Mucosa of descending colon (tissue), 3 donors: ENCODE results near the gene HIP1. TPM values are rescaled to one million over a fixed set of nuclear protein-coding genes. Genes with fewer than 3 reads are reported as not detected.

ENCODE experiments used
- ATAC-seq: fragments of 200-7000 bp; cut with Tn5 transposase; one replicate; pipeline ENCODE4 v1.9.1; 2020; ENCODE audit warnings: mild to moderate bottlenecking, moderate library complexity
- DNase-seq, 3 donors: peaks; one replicate each; pipeline ENCODE4 v3.0.0-alpha.2; 2020
- H3K36me3 ChIP-seq: fragments of 200-600 bp; one replicate; pipeline ENCODE4 v1.8.0; 2021; ENCODE audit warnings: low read depth, mild to moderate bottlenecking
- H3K4me1 ChIP-seq: fragments of 200-600 bp; one replicate; pipeline ENCODE4 v1.8.0; 2021; ENCODE audit warnings: low read depth, mild to moderate bottlenecking
- H3K4me3 ChIP-seq: fragments of 200-600 bp; one replicate; pipeline ENCODE4 v1.8.0; 2021; ENCODE audit warnings: mild to moderate bottlenecking
- H3K9me3 ChIP-seq: fragments of 200-600 bp; one replicate; pipeline ENCODE4 v1.8.0; 2021; ENCODE audit warnings: mild to moderate bottlenecking
- CTCF ChIP-seq: fragments of 200-600 bp; IDR thresholded peaks from one replicate; pipeline ENCODE4 v1.8.0; 2022; ENCODE audit warnings: antibody characterized with exemption, mild to moderate bottlenecking
- intact Hi-C, 2 donors: fragments of 100-400 bp; cut with DNase I in 1 of 2; cut with micrococcal nuclease in 1 of 2; formaldehyde crosslinking; loops; one replicate each; pipeline versions ENCODE4 v1.11.0 to v1.11.1; 2022; cut with DNase I, micrococcal nuclease
- total RNA-seq, 3 donors: library from RNA; stranded (reverse); fragmentation: NEBNext Ultra II Directional in 2 of 3; extraction: Animal tissue kit (Norgen Biotek cat#: 25700) in 2 of 3; gene quantifications; one replicate each; pipeline versions ENCODE4 v1.2.1 to v1.2.4, GENCODE V29; 2021 to 2023
- donor health status: DM: no; HTN: no; CAD: no; lungs with moderate emphysema.
- donor health status: DM: no; HTN: no; CAD: no.
- donor health status: DM: no; HTN: yes; CAD: no.

The HIP1 gene
- total RNA-seq, 3 donors from 2014 or later = 5.7 to 14.2 (median 6.7) TPM

- no peaks in the 10 kb centered on the region for H3K36me3 ChIP-seq
- no peaks in the 10 kb centered on the region for H3K9me3 ChIP-seq
- DNase-seq = no peak
- ATAC-seq = no peak
- H3K4me3 ChIP-seq = no peak overlapping the region
- no peaks in the 10 kb centered on the region for H3K4me1 ChIP-seq
- intact Hi-C loops = no loop called here
- TF ChIP-seq CTCF = no peak
These were observed 119.1 kb downstream of the HIP1 start for GRCh38 chr7:75619636-75620035.

GRCh38 chr7:75617634-75618234 is 121.0 kb downstream of the HIP1 start:
- Histone ChIP-seq H3K4me3 (no peak overlapping the region), H3K4me1 (no peaks in the 10 kb centered on the region), H3K9me3 (no peaks in the 10 kb centered on the region), H3K36me3 (no peaks in the 10 kb centered on the region)
- TF ChIP-seq CTCF = no peak
- intact Hi-C loops = no loop called here
- peak; percentile 47 to 83 (median 49) for DNase-seq
- ATAC-seq = peak; percentile 81

GRCh38 chr7:75616421-75617167 is 122.1 kb downstream of the HIP1 start:
- intact Hi-C loops = no loop called here
- no peaks in the 10 kb centered on the region for H3K9me3 ChIP-seq
- no peaks in the 10 kb centered on the region for H3K4me1 ChIP-seq
- H3K36me3 ChIP-seq = no peaks in the 10 kb centered on the region
- H3K4me3 ChIP-seq = no peak overlapping the region
- ATAC-seq (no peak), DNase-seq (no peak)
- no peak for TF ChIP-seq CTCF

GRCh38 chr7:75614401-75614800 is 124.3 kb downstream of the HIP1 start:
- TF ChIP-seq CTCF = no peak
- H3K9me3 ChIP-seq = no peaks in the 10 kb centered on the region
- no peak overlapping the region for H3K4me3 ChIP-seq
- H3K4me1 ChIP-seq = no peaks in the 10 kb centered on the region
- ATAC-seq (no peak), DNase-seq (no peak)
- intact Hi-C loops = no loop called here
- H3K36me3 ChIP-seq = no peaks in the 10 kb centered on the region

- Histone ChIP-seq H3K4me1 (no peaks in the 10 kb centered on the region), H3K9me3 (no peaks in the 10 kb centered on the region), H3K4me3 (no peak overlapping the region), H3K36me3 (no peaks in the 10 kb centered on the region)
- ATAC-seq (no peak), DNase-seq (no peak)
- TF ChIP-seq CTCF = no peak
- intact Hi-C loops = no loop called here
These were observed 125.4 kb downstream of the HIP1 start for GRCh38 chr7:75613351-75613750.
